ENCODE measurements around the gene MCCD1.

The MCCD1 gene

DNA sequence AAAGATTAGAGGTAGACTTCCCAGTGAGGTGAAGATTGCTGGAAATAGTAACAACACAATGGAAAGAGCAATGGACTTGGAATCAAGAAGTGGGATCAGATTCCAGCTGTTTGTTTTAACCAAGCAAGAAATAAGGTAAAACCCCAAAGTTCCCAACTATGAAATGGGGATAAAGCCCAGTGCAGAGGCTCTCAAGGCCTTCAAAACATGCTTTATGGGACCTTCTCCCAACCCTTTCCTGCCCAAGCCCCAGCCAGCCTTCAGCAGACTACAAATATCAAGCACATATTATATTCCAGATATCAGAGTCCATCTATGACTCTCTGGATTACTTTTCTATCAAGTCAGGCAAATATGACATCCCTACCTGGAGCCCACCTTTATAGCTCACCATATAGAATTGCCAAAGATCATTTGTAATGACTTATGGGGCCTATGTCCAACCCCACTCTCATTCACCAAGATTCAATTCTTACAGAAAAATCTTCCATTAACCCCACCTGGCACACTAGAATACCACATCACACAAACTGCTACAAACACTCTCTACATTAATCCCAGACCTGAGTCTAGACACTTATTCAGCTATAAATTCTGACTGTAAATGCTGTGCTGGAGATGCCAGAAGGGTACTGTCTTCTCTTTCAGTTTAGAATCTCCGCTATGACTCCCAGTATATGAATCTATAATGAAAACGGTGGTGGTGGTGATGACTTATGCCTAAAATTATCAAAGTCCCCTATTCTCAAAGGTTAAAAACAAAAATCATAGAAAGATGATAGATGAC lies 7.0 kb downstream of the MCCD1 start:
- CTCF ChIA-PET = interaction anchor here (0.6 kb wide), 1 partner anchor 11 kb away, joined by 4 read pairs; the partner anchor contains the start of gene ATP6V1G2
- POLR2A ChIA-PET (ENCODE audit: low non-redundant PET) = no interaction called here

DNA sequence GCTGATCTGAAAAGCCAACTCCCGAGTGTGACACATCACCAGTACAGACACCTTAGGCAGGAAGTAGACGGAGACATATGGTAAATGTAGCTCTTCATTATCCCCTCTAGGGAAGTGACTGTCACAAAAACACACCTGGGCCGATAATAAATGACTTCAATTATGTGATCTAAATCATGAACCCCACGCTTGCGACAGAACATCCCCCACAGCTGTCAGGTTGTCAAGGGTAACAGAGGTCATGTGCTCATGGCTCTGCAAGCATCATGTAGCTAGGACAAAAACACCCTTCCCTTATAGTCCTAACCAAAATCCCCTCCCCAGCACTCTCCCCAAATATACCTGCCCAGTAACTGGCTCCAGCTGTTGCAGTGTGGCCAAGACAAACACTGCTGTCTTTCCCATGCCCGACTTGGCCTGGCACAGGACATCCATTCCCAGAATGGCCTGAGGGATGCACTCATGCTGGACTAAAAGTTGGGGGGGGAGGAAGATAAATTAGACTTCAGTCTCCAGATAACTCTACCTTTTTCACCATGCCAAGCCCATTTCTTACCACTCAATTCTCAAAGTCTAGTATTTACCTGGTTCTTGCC lies 10.1 kb downstream of the MCCD1 start:
- CTCF ChIA-PET = interaction anchor here (1.0 kb wide), 1 partner anchor 59 kb away, joined by 4 read pairs; no protein-coding TSS in a partner anchor
- POLR2A ChIA-PET (ENCODE audit: low non-redundant PET) = interaction anchor here (0.6 kb wide), 1 partner anchor 61 kb away, joined by 3 read pairs; no protein-coding TSS in a partner anchor
- TF ChIP-seq, protein P1, sequence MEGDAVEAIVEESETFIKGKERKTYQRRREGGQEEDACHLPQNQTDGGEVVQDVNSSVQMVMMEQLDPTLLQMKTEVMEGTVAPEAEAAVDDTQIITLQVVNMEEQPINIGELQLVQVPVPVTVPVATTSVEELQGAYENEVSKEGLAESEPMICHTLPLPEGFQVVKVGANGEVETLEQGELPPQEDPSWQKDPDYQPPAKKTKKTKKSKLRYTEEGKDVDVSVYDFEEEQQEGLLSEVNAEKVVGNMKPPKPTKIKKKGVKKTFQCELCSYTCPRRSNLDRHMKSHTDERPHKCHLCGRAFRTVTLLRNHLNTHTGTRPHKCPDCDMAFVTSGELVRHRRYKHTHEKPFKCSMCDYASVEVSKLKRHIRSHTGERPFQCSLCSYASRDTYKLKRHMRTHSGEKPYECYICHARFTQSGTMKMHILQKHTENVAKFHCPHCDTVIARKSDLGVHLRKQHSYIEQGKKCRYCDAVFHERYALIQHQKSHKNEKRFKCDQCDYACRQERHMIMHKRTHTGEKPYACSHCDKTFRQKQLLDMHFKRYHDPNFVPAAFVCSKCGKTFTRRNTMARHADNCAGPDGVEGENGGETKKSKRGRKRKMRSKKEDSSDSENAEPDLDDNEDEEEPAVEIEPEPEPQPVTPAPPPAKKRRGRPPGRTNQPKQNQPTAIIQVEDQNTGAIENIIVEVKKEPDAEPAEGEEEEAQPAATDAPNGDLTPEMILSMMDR (conservative IDR thresholded peaks at IDR 0.05; ENCODE audit: low read depth) = no peak
- no peak for DNase-seq (ENCODE audit: low spot score)
- H3K27ac ChIP-seq = no peak overlapping the region

More for the DNA sequence above, 7.0 kb downstream of the MCCD1 start:
- no peak for DNase-seq (ENCODE audit: low spot score)
- TF ChIP-seq, protein P1 (conservative IDR thresholded peaks at IDR 0.05; ENCODE audit: low read depth) = no peak
- H3K27ac ChIP-seq = no peak overlapping the region

DNA sequence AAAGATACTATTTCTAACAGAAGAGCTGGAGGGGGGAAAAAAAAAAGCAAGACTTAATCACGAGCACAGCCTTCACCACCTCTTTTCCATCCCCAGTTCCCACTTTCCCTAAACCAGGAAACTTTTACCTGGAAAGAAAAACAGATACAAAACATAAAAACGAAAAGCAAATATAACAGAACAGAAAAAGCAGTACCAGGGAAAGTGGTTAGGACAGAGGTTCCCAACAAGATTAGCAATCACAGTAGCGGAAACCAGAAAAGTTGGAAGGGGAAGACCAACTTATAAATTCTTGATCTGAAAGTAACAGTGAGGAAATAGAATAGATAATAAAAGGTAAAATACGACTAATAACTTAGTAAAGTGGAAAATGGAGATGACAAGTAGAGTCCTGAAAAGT lies 11.9 kb downstream of the MCCD1 start:
- POLR2A ChIA-PET (ENCODE audit: low non-redundant PET) = no interaction called here
- TF ChIP-seq, protein P1 (conservative IDR thresholded peaks at IDR 0.05; ENCODE audit: low read depth) = no peak
- CTCF ChIA-PET = interaction anchor here (1.7 kb wide), 1 partner anchor 40 kb away, joined by 5 read pairs; no protein-coding TSS in a partner anchor
- peak overlapping the region; percentile 93 for H3K27ac ChIP-seq
- DNase-seq (ENCODE audit: low spot score) = no peak

DNA sequence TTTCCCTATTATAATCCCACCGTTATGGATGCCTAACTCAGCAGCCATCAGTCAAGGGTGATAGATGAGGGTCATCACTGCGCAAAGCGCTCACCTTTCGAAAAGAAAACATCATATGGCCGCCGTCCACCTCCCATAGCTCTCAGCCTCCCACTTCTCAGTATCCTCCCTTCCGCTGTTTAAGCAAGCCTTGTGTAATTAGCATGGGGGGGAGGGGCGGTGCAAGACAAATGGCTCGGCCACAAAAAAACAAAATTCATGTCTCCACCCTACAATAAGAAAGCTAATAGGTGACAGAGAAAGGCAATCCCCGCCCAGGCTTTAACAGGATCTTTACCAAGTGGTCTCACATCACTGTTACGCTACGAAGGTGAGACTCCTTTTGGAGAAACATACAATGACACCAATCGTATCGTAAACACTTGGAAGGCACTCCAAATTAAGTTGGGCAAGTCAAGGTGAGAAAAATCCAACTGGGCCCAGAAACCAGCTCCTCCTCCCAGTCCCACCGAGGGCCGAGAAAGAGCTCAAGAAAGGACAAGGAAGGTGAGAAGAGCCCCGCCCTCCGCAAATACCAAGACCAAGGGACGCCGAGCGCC lies 12.4 kb downstream of the MCCD1 start:
- TF ChIP-seq, protein P1 (conservative IDR thresholded peaks at IDR 0.05; ENCODE audit: low read depth) = no peak
- CTCF ChIA-PET = interaction anchor here (0.6 to 1.7 kb wide), 6 partner anchors 39 to 347 kb away, joined by 3 to 5 read pairs (median 4); no protein-coding TSS in a partner anchor
- POLR2A ChIA-PET (ENCODE audit: low non-redundant PET) = interaction anchor here (0.5 to 0.8 kb wide), 2 partner anchors 138 to 699 kb away, joined by 3 to 4 read pairs; partner anchors contain the start of gene MICA
- DNase-seq (ENCODE audit: low spot score) = peak; percentile 42
- H3K27ac ChIP-seq = peak overlapping the region; percentile 93

DNA sequence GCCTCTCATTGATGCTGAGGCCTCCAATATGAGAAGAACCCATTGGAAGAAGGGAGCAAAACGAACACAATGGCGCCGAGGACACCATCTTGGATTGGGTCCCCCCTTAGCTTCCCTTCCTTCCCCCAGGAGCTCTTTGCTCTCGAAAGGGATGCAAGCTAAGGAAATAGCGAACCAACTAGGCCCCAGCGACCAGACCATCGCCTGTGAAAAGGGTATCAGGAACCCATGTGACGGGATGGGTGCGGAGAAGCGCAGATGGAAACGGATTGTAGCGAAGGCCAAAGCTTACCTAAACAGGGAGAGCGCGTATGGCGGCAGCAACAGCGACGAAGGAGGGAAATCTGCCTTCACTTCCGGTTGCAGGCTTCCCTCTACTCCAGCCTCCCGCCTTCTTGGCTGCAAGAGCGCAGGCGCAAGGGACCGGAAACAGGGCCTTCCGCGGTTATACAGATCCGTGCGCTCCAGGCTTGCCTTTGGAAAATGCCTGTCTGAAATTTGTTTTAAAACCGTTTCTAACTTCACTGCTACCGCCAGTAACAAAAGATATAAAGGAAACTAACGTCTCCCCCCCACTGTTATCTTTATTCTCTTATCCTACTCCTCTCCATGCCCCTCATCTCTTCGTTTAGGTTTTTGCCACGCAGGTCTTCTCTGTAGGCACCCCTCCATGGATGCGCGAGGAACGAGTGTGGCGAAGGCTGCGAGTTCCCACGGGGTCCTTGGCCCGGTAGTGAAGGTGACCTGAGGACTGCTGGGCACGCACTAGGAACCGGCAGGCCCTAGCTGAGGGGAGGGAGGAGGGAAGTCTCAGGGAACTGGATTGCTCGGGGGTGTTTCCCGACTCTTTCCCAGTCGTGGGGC lies 13.1 kb downstream of the MCCD1 start, which contains the start of gene DDX39B:
TSS of gene DDX39B (minus strand) at position 346 of the 864 bp plus-strand sequence. CDS start 1,471 bp downstream, outside the sequence.
- POLR2A ChIA-PET (ENCODE audit: low non-redundant PET) = interaction anchor here (0.8 kb wide), 1 partner anchor 138 kb away, joined by 3 read pairs; the partner anchor contains the start of gene MICA
- CTCF ChIA-PET = interaction anchor here (0.6 to 2.0 kb wide), 8 partner anchors 10 to 346 kb away, joined by 3 to 6 read pairs (median 4); no protein-coding TSS in a partner anchor
- peak; percentile 92 for DNase-seq (ENCODE audit: low spot score)
- H3K27ac ChIP-seq = peak within 1 kb of the TSS; percentile 93
- TF ChIP-seq, protein P1 (conservative IDR thresholded peaks at IDR 0.05; ENCODE audit: low read depth) = no peak
